Activated T-cell treated with anti-CD3 and anti-CD28 coated beads, Interleukin-2, amount 50 U/mL, for 72 hours (primary cell): ENCODE results near the gene PHKA2. TPM values are rescaled to one million over a fixed set of nuclear protein-coding genes. Genes with fewer than 3 reads are reported as not detected.
"Not testable (repeated sequence)": the region's sequence is repeated elsewhere in the genome, so short reads cannot be mapped to it uniquely, and the experiment has no call there.

Source experiments
- ATAC-seq, 2 donors: fragments of 150-1000 bp; cut with Tn5 transposase; replicated peaks in 1 of 2; 2 replicates each; pipeline ENCODE4 v1.10.0; 2021; ENCODE audit warnings: moderate library complexity in 2 of 2, mild to moderate bottlenecking in 1 of 2
- DNase-seq, 2 donors: peaks; one replicate each; pipeline ENCODE4 v3.0.0; 2021 to 2022; ENCODE audit warnings: mixed read lengths in 1 of 2
- H3K27ac Mint-ChIP-seq: one replicate; pipeline ENCODE4 v1.8.0; 2022; ENCODE audit warnings: mild to moderate bottlenecking, moderate library complexity, mixed read lengths
- H3K27me3 Mint-ChIP-seq: one replicate; pipeline ENCODE4 v1.8.0; 2022; ENCODE audit warnings: low read depth, mixed read lengths
- H3K36me3 Mint-ChIP-seq, 2 donors: one replicate each; pipeline ENCODE4 v1.8.0; 2022; ENCODE audit warnings: mixed read lengths in 2 of 2, mild to moderate bottlenecking in 1 of 2; ENCODE audit not compliant: insufficient read depth in 2 of 2
- H3K4me1 Mint-ChIP-seq: one replicate; pipeline ENCODE4 v1.8.0; 2022; ENCODE audit warnings: low read depth, mixed read lengths
- H3K4me3 Mint-ChIP-seq, 2 donors: one replicate each; pipeline ENCODE4 v1.8.0; 2022; ENCODE audit warnings: mild to moderate bottlenecking in 2 of 2, mixed read lengths in 2 of 2, moderate library complexity in 2 of 2
- H3K9me3 Mint-ChIP-seq, 2 donors: one replicate each; pipeline ENCODE4 v1.8.0; 2022; ENCODE audit warnings: mixed read lengths in 2 of 2
- total RNA-seq, 2 donors: library from RNA; stranded (reverse); gene quantifications; one replicate each; pipeline ENCODE4 v1.2.3, GENCODE V29; 2022

Gene PHKA2
- total RNA-seq, 2 donors from 2014 or later = 27.2 to 30.3 TPM

DNA sequence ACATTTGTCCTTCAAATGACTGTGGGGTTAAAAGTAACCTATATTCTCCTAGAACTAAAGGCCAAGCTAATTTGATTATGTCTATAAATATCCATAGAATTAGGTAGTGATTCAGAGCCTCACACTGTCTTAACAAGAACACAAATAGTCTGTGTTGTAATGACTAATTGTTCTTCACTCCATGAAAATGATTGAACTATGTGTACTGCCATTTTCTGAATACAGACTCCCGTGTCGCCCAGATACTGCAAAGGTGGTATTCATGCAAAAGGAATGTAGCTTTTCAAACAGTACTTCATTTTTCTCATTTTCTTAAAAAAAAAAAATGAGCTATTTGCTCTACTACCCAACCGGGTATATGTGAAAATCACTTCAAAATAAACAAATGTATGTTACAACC lies 11.3 kb upstream of the PHKA2 start:
- Mint-ChIP-seq H3K27me3 (no peaks in the 10 kb centered on the region), H3K4me1 (no peaks in the 10 kb centered on the region), H3K27ac (no peak overlapping the region), H3K9me3 (no peaks in the 10 kb centered on the region), H3K36me3 (no peaks in the 10 kb centered on the region), H3K4me3 (no peak overlapping the region)
- no peak for DNase-seq
- no peak for ATAC-seq

DNA sequence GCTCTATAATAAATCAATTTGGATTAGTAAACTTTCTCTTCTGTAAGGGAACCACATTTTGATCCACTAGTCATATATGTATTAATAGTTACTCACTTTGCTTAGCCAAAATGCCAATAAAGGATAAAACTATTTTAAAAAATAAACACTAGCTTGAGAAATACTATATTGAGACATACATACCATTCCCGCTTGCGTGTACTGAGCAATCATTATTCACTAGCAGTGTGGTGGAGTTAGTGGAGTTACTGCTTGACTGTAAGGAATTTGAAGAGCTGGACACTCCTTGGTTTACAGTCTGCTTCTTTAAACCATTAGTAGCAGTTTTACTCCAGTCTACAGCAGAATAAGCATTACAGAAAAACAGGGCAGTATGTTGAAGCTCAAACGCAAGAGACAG lies 10.8 kb upstream of the PHKA2 start:
- DNase-seq (no peak), ATAC-seq (no peak)
- no peak overlapping the region for H3K27ac Mint-ChIP-seq
- H3K9me3 Mint-ChIP-seq = no peaks in the 10 kb centered on the region
- no peaks in the 10 kb centered on the region for H3K36me3 Mint-ChIP-seq
- H3K27me3 Mint-ChIP-seq = no peaks in the 10 kb centered on the region
- H3K4me3 Mint-ChIP-seq = no peak overlapping the region
- H3K4me1 Mint-ChIP-seq = no peaks in the 10 kb centered on the region

DNA sequence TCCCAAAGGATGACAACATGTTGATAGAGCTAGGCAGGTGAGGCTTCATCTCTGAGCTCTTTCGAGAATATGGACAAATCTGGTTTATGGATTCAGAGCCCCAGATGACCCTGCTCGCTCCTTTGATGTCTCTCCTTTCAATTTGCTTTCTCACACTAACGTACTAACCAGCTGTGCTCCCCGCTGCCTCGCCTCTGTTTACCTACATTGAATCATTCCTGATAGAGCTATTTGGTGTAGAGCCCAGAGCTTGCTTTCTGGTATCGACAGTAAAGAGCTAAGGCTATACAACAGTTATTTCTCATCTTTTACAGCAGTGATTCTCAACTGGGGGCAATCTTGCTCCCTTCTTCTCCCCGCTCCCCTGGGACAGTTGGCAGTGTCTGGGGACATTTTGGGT lies 8.9 kb upstream of the PHKA2 start:
- Mint-ChIP-seq H3K4me1 (no peaks in the 10 kb centered on the region), H3K9me3 (no peaks in the 10 kb centered on the region), H3K4me3 (no peak overlapping the region), H3K36me3 (no peaks in the 10 kb centered on the region), H3K27me3 (no peaks in the 10 kb centered on the region), H3K27ac (no peak overlapping the region)
- no peak for DNase-seq
- no peak for ATAC-seq

DNA sequence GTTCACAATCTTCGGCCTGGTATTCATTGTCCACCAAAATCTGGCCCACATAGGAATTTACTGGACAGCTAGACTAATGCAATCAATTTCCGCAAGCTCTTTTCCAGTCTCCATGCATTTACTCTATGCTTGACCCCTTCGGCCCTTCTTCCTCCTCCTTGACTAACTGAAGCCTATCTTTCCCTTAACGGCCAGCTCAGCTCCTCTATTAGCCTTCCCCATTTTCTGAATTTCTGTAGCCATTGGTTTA lies 1.2 kb upstream of the PHKA2 start:
- ATAC-seq (no peak), DNase-seq (no peak)
- Mint-ChIP-seq H3K4me1 (peaks cover 7% of the 10 kb centered on the region), H3K9me3 (no peaks in the 10 kb centered on the region), H3K27me3 (peaks cover 6% of the 10 kb centered on the region), H3K4me3 (peak overlapping the region; percentile 83 to 97), H3K27ac (peak overlapping the region; percentile 91), H3K36me3 (peaks cover 0 to 4% of the 10 kb centered on the region in 2 donors)

DNA sequence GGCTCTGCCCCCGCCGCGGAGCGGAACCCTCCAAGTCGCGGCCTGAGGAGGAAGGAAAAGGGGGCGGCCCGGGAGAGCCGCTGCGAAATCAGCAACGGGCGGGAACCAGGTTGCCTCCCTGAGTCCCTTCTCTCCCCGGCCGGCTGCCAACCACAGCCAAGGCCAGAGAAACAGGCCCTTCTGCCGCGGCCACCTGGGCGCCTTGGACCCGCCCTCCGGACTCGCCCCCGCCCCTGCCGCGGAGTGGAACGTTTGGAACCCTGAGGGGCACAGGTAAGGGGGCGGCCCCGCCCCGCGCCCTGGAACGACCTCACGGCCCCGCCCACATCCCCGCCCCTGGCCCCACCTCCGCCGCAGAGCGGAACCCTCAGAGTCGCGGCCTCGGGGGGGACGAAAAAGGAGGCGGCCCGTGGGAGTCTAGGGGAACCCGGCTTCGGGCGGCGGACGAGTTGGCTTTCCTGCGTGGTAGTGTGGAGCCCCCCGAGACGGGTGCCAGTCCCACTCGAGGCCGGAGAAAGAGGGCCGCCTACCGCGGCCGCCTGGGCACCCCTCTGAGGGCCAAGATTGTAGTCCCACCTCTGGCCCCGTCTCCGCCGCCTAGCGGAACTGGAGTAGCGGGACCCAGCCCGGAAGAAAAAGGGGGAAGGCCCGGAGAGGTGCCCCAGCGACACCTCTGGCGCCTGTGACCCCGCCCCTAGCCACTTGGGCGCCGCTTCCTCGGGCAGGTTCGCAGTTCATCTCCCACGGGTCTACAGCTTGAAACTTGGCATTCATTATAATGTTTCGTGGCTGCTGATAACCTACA lies 669 bp upstream of the PHKA2 start:
- no peaks in the 10 kb centered on the region for H3K9me3 Mint-ChIP-seq
- DNase-seq = peak; percentile 82 to 87
- H3K27me3 Mint-ChIP-seq = peaks cover 6% of the 10 kb centered on the region
- peak overlapping the region; percentile 91 for H3K27ac Mint-ChIP-seq
- ATAC-seq = peak; percentile 91
- peaks cover 7% of the 10 kb centered on the region for H3K4me1 Mint-ChIP-seq
- peaks cover 0 to 4% of the 10 kb centered on the region in 2 donors for H3K36me3 Mint-ChIP-seq
- peak overlapping the region; percentile 83 to 97 for H3K4me3 Mint-ChIP-seq

DNA sequence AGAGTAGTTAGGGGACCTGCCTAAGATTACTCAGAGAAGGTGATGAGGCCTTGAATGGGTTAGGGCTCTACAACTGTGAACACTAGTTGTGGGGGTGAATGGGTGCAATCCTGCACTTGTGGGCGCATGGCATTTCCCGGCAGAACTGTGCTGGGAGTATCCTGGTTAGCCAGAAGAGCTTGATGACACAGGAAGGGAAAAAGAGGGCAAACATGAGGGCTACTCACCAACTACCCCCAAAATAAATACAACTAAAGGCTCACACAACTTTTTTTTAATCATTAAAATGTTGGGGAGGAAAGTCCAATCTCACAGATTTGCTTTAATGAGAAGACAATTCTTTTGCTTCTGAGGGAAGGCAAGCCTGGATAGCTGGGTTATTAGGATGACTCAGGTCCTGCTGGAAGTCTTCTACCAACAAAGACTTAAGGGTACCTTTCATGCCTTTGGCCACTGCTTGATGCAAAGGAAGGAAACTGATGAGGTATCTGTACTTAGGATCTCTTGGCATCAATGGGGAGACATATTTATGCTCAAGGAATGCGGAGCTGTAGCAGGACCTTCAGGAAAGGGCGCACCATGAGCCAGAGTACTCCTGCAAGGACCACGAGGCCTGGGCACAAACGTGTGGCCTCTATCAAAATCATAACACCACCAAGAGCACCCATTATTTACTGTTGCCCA lies 2.6 kb downstream of the PHKA2 start:
- peaks cover 7% of the 10 kb centered on the region for H3K4me1 Mint-ChIP-seq
- H3K27me3 Mint-ChIP-seq = peaks cover 6% of the 10 kb centered on the region
- H3K27ac Mint-ChIP-seq = peak overlapping the region; percentile 37
- no peak overlapping the region for H3K4me3 Mint-ChIP-seq
- ATAC-seq (no peak), DNase-seq (no peak)
- H3K36me3 Mint-ChIP-seq = peaks cover 0 to 4% of the 10 kb centered on the region in 2 donors
- no peaks in the 10 kb centered on the region for H3K9me3 Mint-ChIP-seq

DNA sequence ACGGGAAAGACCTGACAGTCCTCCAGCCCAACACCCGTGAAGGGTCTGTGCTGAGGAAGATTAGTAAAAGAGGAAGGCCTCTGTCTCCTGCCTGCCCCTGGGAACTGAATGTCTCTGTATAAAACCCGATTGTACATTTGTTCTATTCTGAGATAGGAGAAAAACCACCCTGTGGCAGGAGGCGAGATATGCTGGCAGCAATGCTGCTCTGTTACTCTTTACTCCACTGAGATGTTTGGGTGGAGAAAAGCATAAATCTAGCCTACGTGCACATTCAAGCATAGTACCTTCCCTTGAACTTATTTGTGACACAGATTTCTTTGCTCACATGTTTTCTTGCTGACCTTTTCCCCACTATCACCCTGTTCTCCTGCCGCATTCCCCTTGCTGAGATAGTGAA lies 3.7 kb downstream of the PHKA2 start:
- not testable (repeated sequence) for DNase-seq, H3K9me3 Mint-ChIP-seq, H3K36me3 Mint-ChIP-seq, H3K27ac Mint-ChIP-seq, H3K4me3 Mint-ChIP-seq, H3K4me1 Mint-ChIP-seq, ATAC-seq, H3K27me3 Mint-ChIP-seq

DNA sequence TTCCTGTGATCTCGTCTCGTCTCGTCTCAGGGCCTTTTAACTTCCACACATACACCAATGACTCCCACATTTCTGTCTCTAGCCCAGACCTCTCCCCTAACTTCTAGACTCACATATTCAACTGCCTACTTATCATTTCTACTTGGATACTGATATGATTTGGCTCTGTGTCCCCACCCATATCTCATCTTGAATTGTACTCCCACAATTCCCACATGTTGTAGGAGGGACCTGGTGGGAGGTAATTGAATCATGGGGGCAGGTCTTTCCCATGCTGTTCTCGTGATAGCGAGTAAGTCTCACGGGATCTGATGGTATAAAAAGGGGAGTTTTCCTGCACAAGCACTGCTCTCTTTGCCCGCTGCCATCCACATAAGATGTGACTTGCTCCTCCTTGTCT lies 8.9 kb downstream of the PHKA2 start:
- ATAC-seq (no peak), DNase-seq (no peak)
- Mint-ChIP-seq H3K27ac (no peak overlapping the region), H3K4me3 (no peak overlapping the region), H3K27me3 (peaks cover 16% of the 10 kb centered on the region), H3K9me3 (no peaks in the 10 kb centered on the region), H3K4me1 (no peaks in the 10 kb centered on the region), H3K36me3 (peaks cover 0 to 2% of the 10 kb centered on the region in 2 donors)

DNA sequence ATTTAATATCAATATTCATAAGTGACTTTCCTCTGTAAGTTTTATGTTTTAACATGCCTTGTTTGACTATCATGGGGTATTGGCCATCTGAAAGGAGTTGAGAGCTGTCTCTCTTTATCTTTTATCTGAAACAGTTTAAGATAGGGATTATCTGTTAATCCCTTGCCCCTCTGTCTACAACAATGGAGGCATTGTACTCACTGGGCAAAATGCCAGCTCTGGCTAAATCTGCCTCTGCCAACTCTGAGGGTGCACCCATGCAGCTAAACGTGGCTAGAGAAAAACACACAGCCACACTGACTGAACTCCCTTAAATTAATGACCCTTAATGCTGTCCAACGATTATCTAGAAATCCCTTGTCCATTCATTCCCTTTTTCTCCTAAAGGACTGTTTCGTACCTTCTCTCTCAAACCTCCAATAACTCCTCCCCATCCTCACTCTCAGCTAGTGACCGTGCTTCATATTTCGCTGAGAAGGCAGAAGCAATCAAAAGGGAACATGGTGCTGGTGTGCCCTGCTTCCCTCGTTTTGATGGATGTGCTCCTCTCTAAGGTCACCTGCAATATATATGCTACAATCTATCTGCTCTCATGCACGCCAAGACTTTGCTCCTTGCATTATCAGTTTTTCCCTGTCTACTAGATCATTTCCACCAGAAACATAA lies 10.3 kb downstream of the PHKA2 start:
- H3K27me3 Mint-ChIP-seq = peaks cover 16% of the 10 kb centered on the region
- DNase-seq = no peak
- peaks cover 0 to 2% of the 10 kb centered on the region in 2 donors for H3K36me3 Mint-ChIP-seq
- no peaks in the 10 kb centered on the region for H3K9me3 Mint-ChIP-seq
- no peaks in the 10 kb centered on the region for H3K4me1 Mint-ChIP-seq
- H3K27ac Mint-ChIP-seq = no peak overlapping the region
- ATAC-seq = no peak
- H3K4me3 Mint-ChIP-seq = no peak overlapping the region

DNA sequence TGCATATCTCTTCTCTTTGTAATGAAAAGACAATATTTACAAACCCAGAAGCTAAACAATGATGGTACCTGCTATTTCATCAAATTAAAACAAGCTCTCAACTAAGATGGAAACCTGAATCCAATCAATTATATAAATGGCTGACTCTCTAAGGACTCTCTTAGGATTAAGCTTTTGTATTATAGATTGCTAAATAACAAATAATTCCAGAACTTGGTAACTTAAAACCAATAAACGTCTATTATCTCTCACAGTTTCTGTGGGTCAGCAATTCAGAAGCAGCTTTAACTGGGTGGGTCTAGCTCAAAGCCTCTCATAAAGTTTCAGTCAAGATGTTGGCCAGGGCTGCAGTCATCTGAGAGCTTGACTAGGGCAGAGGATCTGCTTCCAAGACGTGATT lies 12.4 kb downstream of the PHKA2 start:
- DNase-seq (no peak), ATAC-seq (no peak)
- Mint-ChIP-seq H3K36me3 (peaks cover 0 to 2% of the 10 kb centered on the region in 2 donors), H3K27ac (no peak overlapping the region), H3K27me3 (peaks cover 16% of the 10 kb centered on the region), H3K4me1 (no peaks in the 10 kb centered on the region), H3K4me3 (no peak overlapping the region), H3K9me3 (no peaks in the 10 kb centered on the region)

DNA sequence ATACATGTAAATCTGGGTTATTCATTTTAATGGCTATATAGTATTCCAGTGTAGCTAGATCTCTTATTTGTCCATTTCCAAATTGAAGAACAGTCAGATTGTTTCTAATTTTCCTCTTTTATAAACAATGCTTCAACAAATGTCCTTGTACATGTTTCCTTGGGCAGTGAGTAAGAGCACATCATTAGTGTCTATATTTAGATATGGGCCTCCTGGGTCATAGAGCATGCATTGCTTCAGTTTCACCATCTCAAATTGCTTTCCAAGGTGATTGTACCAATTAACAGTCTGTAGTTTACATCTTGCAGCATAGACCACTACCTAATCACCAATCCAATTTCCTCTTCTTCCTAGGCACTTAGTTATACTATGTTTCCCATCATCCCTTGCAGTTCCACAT lies 13.4 kb downstream of the PHKA2 start:
- no peaks in the 10 kb centered on the region for H3K36me3 Mint-ChIP-seq
- no peaks in the 10 kb centered on the region for H3K4me1 Mint-ChIP-seq

DNA sequence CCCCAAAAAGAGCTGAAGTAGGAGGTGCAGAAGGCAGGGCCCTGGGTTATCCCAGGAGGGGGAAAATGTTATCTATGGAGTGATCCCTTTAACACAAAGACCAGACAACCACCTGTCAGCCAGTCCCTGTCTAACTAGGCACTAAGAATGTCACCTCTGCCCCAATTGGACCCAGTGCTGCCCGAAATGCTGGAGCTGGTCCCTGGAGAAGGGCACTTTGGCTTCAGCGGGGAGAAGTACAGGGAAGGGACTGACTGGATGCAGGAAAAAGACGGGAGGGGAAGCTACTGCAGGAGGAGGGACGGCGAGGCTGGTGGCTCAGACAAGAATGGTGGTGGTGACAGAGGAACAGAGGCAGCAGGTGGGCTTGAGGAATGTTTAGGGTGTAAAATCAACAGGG lies 17.3 kb downstream of the PHKA2 start:
- Mint-ChIP-seq H3K9me3 (no peaks in the 10 kb centered on the region), H3K4me1 (peaks cover 5% of the 10 kb centered on the region), H3K27me3 (no peaks in the 10 kb centered on the region), H3K4me3 (no peak overlapping the region), H3K27ac (no peak overlapping the region), H3K36me3 (no peaks in the 10 kb centered on the region)
- DNase-seq (no peak), ATAC-seq (no peak)

More for the DNA sequence above, 13.4 kb downstream of the PHKA2 start:
- DNase-seq (no peak), ATAC-seq (no peak)
- Mint-ChIP-seq H3K27ac (no peak overlapping the region), H3K4me3 (no peak overlapping the region), H3K9me3 (no peaks in the 10 kb centered on the region), H3K27me3 (peaks cover 15% of the 10 kb centered on the region)

DNA sequence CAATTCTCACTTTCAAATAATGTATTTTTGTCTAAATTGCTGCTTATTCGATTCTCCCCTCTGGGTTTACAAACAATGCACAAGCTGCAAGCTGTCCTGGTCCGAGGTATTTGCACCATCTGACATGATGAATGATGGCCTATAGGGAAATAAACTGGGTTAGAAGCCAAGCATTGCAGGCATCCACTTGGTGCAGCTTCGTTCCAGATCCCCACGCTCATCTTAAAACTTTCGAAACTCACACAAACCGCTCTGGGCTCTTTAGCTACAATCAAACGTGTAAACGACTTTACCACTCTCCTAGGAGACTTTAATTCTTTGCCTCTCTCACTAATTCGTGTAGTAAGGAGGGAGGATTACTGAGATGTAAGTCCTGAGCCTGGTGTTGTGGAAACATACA lies 19.0 kb downstream of the PHKA2 start:
- H3K36me3 Mint-ChIP-seq = no peaks in the 10 kb centered on the region
- H3K4me1 Mint-ChIP-seq = peaks cover 5% of the 10 kb centered on the region
- ATAC-seq (no peak), DNase-seq (no peak)
- H3K4me3 Mint-ChIP-seq = no peak overlapping the region
- no peaks in the 10 kb centered on the region for H3K27me3 Mint-ChIP-seq
- H3K27ac Mint-ChIP-seq = no peak overlapping the region
- no peaks in the 10 kb centered on the region for H3K9me3 Mint-ChIP-seq
